NCI-H524 treated with DMSO at 0.1 percent for 48 hours (cell line): ENCODE results near the gene EXOSC2.
A peak's percentile ranks its signal among the peaks of the same experiment; 100 is the strongest.

Experiments used
- DNase-seq: peaks from one replicate; lab custom pipeline; 2025; lab: John Stamatoyannopoulos, UW

The EXOSC2 gene

GRCh38 chr9:130696996-130697395 lies 3.4 kb downstream of the EXOSC2 start:
- no peak for DNase-seq

- DNase-seq, result no peak
Observed at GRCh38 chr9:130698514-130698913, 4.9 kb downstream of the EXOSC2 start.

DNA sequence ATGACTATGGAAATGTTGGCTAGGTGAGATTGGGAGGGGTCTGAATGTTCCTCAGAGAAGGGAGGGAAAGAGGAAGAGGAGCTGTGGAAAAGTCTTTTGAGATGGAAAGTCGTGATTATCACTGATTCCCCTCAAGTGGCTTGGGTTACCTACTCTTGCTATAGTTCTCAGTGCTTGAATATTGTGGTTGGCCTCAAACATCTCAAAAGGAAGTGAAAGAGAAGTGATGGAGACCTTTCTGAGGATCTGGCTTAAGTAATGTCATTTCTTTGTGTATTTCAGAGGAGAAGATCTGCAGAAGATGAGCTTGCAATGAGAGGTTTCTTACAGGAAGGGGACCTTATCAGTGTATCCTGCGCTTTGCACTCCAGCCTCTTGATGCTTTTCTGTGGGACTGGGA lies 5.5 kb downstream of the EXOSC2 start:
- DNase-seq, result no peak

- no peak for DNase-seq
Observed at GRCh38 chr9:130701059-130702022, 7.8 kb downstream of the EXOSC2 start.

GRCh38 chr9:130703501-130703900 lies 9.9 kb downstream of the EXOSC2 start:
- no peak for DNase-seq

DNA sequence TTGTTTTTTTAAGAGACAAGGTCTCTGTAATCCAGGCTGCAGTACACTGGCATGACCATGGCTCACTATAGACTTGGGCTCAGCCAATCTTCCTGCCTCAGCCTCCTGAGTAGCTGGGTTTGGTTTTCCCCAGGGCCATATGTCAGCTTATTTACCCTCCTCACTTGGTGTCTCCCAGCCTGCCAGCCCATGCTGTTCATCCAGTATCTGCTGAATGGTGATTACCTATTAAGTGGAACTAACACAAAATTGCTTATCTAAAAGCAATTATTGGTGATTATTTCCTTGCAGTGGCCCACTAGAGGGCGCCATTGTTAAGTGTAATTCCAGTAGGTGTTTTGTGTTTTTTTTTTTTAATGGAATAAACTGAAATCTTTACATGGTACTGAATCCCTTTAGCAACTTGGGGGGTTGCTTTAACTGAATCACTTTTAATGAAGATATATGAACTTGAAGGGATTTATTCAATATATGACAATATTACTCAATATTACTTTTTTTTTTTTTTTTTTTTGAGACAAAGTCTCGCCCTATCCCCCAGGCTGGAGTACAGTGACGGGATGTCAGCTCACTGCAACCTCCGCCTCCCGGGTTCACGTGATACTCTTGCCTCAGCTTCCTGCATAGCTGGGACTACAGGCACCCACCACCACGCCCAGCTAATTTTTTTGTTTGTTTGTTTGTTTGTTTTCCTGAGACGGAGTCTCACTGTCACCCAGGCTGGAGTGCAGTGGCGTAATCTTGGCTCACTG lies 13.8 kb downstream of the EXOSC2 start:
- peak; percentile 31 for DNase-seq

- DNase-seq, result no peak
Observed at GRCh38 chr9:130710822-130711352, 17.3 kb downstream of the EXOSC2 start.

DNA sequence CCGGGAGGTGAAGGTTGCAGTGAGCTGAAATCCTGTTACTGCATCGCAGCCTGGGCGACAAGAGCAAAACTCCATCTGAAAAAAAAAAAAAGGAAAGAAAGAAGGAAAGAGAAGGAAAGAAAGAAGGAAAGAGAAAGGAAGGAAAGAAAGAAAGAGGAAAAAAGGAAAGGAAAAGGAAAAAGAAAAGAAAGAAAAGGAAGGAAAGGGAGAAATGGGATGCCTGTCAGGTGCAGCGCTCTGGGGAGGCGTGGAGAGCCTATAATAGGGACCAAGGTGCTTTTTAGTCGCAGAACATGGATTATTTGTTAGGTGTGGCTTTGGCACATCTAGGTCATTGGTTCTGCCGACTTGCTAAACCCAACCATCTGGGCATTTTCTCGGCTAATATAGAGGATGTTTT lies 17.9 kb downstream of the EXOSC2 start:
- DNase-seq, result no peak

DNA sequence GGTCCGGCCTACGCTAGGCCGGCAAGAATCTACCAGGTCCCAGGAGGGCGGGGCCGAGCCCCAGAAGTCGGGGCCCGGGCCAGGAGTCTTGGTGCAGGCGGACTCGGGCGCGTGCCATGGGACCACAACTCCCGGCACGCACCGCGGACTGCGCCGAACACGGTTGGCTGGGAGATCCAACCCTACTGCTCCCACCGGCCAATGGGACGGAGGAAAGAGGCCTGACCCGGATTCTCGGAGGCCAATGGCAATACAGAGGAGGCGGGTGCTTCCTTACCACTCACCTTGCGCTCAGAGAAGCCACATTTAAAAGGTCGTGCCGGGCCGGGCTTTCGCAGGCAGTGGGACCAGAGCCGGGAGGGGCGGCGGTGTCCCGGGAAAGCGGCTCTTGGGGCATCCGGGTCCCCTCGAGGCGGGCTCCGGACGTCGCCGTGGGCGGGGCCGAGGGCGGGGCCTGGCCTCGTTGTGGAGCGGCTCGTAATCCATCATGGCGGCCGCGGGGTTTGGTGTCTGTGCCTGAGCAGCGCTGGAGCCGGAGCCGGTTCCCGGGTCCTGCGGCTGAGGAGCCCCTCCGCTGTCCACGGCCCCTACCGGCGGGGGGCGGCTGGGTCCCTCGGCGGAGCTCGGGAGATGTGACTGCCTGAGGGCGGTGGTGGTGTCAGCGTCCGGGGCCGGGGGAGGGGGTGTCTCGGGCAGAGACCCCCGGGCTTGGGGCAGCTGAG lies 19.1 kb downstream of the EXOSC2 start:
- DNase-seq, result peak; percentile 93

- no peak for DNase-seq
Observed at GRCh38 chr9:130713286-130713960, 19.8 kb downstream of the EXOSC2 start.

GRCh38 chr9:130714586-130715110 lies 21.1 kb downstream of the EXOSC2 start:
- no peak for DNase-seq

GRCh38 chr9:130715270-130715669 lies 21.7 kb downstream of the EXOSC2 start:
- DNase-seq, result no peak

DNA sequence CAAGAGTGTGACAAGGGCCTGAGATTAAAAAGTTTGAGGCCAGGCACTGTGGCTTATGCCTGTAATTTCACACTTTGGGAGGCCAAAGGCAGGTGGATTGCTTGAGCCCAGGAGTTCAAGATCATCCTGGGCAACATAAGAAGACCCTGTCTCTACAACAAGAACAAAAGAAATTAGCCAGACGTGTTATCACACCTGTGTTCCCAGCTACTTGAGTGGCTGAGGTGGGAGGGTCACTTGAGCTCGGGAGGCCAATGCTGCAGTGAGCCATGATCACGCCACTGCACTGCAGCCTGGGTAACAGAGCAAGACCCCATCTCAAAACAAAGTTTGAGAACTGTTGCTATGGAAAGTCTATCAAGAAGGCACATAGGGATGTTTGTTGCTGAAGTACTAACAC lies 25.0 kb downstream of the EXOSC2 start:
- DNase-seq, result no peak

DNA sequence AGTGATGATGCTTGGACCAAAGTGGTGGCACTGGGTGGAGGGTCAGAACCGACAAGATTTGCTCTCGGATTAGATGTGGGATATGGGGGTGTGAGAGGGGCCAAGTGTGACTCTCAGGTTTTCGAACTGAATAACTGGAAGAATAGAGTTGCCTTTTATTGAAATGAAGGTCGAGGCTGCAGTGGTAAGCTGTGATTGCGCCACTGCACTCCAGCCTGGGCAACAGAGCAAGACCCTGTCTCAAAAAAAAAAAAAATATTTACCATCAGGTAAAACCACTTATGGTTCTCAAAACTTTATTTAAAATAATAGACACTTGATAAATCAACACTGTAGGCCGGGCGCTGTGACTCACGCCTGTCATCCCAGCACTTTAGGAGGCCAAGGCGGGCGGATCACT lies 27.2 kb downstream of the EXOSC2 start:
- no peak for DNase-seq

DNA sequence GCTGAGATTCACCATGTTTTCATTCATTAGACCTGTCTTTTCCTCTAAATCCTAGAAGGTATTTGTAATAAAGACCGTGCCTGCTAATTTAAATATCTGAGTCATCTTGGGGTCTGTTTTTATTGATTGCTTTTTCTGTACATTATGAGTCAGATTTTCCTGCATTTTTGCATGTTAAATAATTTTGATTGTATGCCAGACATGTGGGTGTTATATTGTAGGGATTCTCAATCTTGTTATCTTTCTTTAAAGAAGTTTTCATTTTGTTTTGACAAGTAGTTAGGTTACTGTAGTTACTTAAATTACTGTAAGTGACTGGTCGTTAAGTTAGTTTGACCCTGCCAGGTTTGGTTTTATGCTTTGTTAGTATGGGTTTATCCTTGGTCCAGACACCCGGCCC lies 35.1 kb downstream of the EXOSC2 start:
- no peak for DNase-seq

- no peak for DNase-seq
Observed at GRCh38 chr9:130729145-130729544, 35.6 kb downstream of the EXOSC2 start.

GRCh38 chr9:130731355-130731754 lies 37.8 kb downstream of the EXOSC2 start:
- DNase-seq, result no peak

GRCh38 chr9:130732136-130732535 lies 38.6 kb downstream of the EXOSC2 start:
- DNase-seq, result peak; percentile 45

DNA sequence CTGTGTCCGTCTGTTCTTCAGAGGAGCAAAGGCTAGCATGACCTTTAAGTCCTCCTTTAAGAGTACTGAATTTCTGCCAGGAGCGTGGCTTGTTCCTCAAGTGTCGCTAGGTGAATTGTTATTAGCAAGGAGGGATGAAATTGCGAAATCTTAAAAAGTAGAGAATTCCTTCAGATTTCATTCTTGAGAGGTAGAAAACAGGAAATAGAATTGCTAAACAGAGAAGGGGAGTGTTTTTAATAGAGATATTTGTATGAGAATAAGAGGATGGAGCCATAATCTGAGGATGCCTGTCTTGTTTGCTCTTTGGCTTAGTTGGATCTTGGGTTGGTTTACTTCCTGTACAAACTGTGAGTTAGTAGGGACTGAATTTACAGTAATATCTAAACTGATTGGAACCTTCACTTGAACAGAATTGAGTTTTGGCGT lies 39.2 kb downstream of the EXOSC2 start:
- DNase-seq, result no peak

GRCh38 chr9:130735566-130735965 lies 42.0 kb downstream of the EXOSC2 start:
- DNase-seq, result no peak

DNA sequence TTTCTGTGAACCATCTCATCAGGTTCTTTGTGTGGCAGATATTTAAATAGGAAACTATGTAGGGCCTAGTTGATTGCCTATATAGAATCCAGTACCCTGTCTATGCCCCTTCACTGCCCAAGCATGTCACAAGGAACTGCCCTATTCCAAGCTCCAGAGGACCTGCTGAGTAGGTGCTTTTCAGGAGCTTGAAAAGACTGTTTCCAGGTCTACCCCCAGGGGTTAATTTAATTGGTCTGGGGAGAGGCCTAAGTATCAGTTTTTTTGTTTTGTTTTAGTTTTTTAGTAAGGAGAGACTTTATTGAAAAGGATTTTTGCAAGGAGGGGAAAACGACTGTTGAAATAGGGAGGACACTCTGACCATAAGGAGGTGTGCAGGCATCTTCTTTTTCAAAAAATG lies 43.3 kb downstream of the EXOSC2 start:
- no peak for DNase-seq
